HepG2 (cell line): Measurements from ENCODE around the gene OPRL1. TPM values are rescaled to one million over a fixed set of nuclear protein-coding genes. Genes with fewer than 3 reads are reported as not detected.

Experiments
- ARNTL ChIP-seq: sonication (generic); formaldehyde crosslinking; IDR thresholded peaks from 2 replicates; pipeline ENCODE4 v1.4.0; 2020; ENCODE audit warnings: mild to moderate bottlenecking, missing genetic modification reagents
- ASH2L ChIP-seq: fragments of 300-600, 200-600 bp; sonication (generic); IDR thresholded peaks from 2 replicates; pipeline ENCODE4 v1.7.0; 2017; ENCODE audit warnings: low read depth, mild to moderate bottlenecking, moderate library complexity, mixed read lengths, low read length; ENCODE audit not compliant: insufficient read length
- ATF7 ChIP-seq, 2 experiments: fragments of 450-650 bp in 1 of 2; sonication (generic) in 1 of 2; formaldehyde crosslinking in 1 of 2; IDR thresholded peaks; 2 replicates each; pipeline versions ENCODE4 v1.4.0 to v1.6.1; 2016 to 2020; ENCODE audit warnings: antibody characterized with exemption in 1 of 2, mild to moderate bottlenecking in 1 of 2, missing genetic modification reagents in 1 of 2
- ETV6 ChIP-seq: sonication (generic); formaldehyde crosslinking; conservative IDR thresholded peaks from 2 replicates; pipeline ENCODE4 v1.4.0; 2020; ENCODE audit warnings: missing genetic modification reagents
- EZH2 ChIP-seq: conservative IDR thresholded peaks from 2 replicates; pipeline ENCODE4 v1.6.1; 2012; ENCODE audit warnings: mild to moderate bottlenecking, low read depth, low read length, moderate library complexity
- HOXA7 ChIP-seq: sonication (generic); formaldehyde crosslinking; IDR thresholded peaks from 2 replicates; pipeline ENCODE4 v1.8.1; 2022; ENCODE audit warnings: mild to moderate bottlenecking, missing genetic modification reagents, moderate library complexity
- JDP2 ChIP-seq: sonication (generic); formaldehyde crosslinking; IDR thresholded peaks from 2 replicates; pipeline ENCODE4 v1.8.1; 2022; ENCODE audit warnings: missing genetic modification reagents, borderline replicate concordance
- KLF16 ChIP-seq, 2 experiments: sonication (generic) in 1 of 2; formaldehyde crosslinking in 1 of 2; IDR thresholded peaks; 2 replicates each; pipeline versions ENCODE4 v1.6.1 to v1.8.0; 2016 to 2023; ENCODE audit warnings: missing genetic modification reagents in 2 of 2, missing compliant biosample characterization in 1 of 2
- LBX2 ChIP-seq: sonication (generic); formaldehyde crosslinking; IDR thresholded peaks from 2 replicates; pipeline ENCODE4 v1.5.0; 2020; ENCODE audit warnings: missing genetic modification reagents, mild to moderate bottlenecking, borderline replicate concordance
- MYC ChIP-seq: sonication (generic); formaldehyde crosslinking; IDR thresholded peaks from 2 replicates; pipeline ENCODE4 v1.9.0; 2021; ENCODE audit warnings: missing genetic modification reagents, borderline replicate concordance
- SALL1 ChIP-seq: sonication (generic); formaldehyde crosslinking; IDR thresholded peaks from 2 replicates; pipeline ENCODE4 v1.8.0; 2022; ENCODE audit warnings: mild to moderate bottlenecking, missing genetic modification reagents
- ZC3H4 ChIP-seq: sonication (generic); formaldehyde crosslinking; IDR thresholded peaks from 2 replicates; pipeline ENCODE4 v1.4.0; 2020; ENCODE audit warnings: missing genetic modification reagents, borderline replicate concordance
- ZNF124 ChIP-seq: sonication (generic); formaldehyde crosslinking; IDR thresholded peaks from 2 replicates; pipeline ENCODE4 v1.4.0; 2020; ENCODE audit warnings: missing genetic modification reagents
- ZNF235 ChIP-seq: sonication (generic); formaldehyde crosslinking; IDR thresholded peaks from 2 replicates; pipeline ENCODE4 v1.8.1; 2023; ENCODE audit warnings: mild to moderate bottlenecking, missing genetic modification reagents, borderline replicate concordance
- ZNF644 ChIP-seq: IDR thresholded peaks from 2 replicates; pipeline ENCODE4 v1.6.1; 2016; ENCODE audit warnings: low read depth
- ZNF766 ChIP-seq: sonication (generic); formaldehyde crosslinking; IDR thresholded peaks from 2 replicates; pipeline ENCODE4 v1.5.0; 2020; ENCODE audit warnings: missing genetic modification reagents, borderline replicate concordance
- ZNF781 ChIP-seq: sonication (generic); formaldehyde crosslinking; IDR thresholded peaks from 2 replicates; pipeline ENCODE4 v1.5.1; 2020; ENCODE audit warnings: borderline replicate concordance, mild to moderate bottlenecking, missing genetic modification reagents; ENCODE audit errors: not compliant biosample characterization
- ZNF841 ChIP-seq: sonication (generic); formaldehyde crosslinking; IDR thresholded peaks from 2 replicates; pipeline ENCODE4 v1.8.1; 2023; ENCODE audit warnings: missing genetic modification reagents, borderline replicate concordance
- ZNF883 ChIP-seq: sonication (generic); formaldehyde crosslinking; IDR thresholded peaks from 2 replicates; pipeline ENCODE4 v1.5.1; 2020; ENCODE audit warnings: mild to moderate bottlenecking, missing genetic modification reagents; ENCODE audit errors: not compliant biosample characterization
- polyA plus RNA-seq, 8 experiments: library from polyadenylated mRNA; depleted of rRNA in 3 of 8; stranded (reverse) in 7 of 8; unstranded in 1 of 8; fragments of >200 nt; fragmentation: Illumina TruSeq in 4 of 8; extraction: Trizol in 4 of 8; gene quantifications; 2 replicates each; pipeline versions ENCODE4 v1.2.1 to v1.2.3, GENCODE V29; 2011 to 2016; ENCODE audit warnings: low read depth in 4 of 8, missing spikeins in 1 of 8, mixed read lengths in 1 of 8; ENCODE audit not compliant: insufficient read depth in 1 of 8
- total RNA-seq, 5 experiments: library from RNA; depleted of rRNA; stranded (reverse); fragments of >200 nt; fragmentation: Illumina TruSeq; extraction: Trizol; gene quantifications; 2 replicates each; pipeline ENCODE4 v1.2.3, GENCODE V29; 2016; ENCODE audit warnings: low read depth in 1 of 5
- TF ChIP-seq, protein P1 (sequence below): sonication (generic); formaldehyde crosslinking; IDR thresholded peaks from 2 replicates; pipeline ENCODE4 v1.9.0; 2021; ENCODE audit warnings: missing genetic modification reagents, borderline replicate concordance
- TF ChIP-seq, protein P2 (sequence below): sonication (generic); formaldehyde crosslinking; IDR thresholded peaks from 2 replicates; pipeline ENCODE4 v1.4.0; 2020; ENCODE audit warnings: missing genetic modification reagents, borderline replicate concordance
- TF ChIP-seq, protein P3 (sequence below): IDR thresholded peaks from 2 replicates; pipeline ENCODE4 v1.6.1; 2016; ENCODE audit warnings: missing genetic modification reagents, missing compliant biosample characterization

The OPRL1 gene
- total and polyA plus RNA-seq, 2 of the 13 experiments (the other 11 are each of a cell fraction or from before 2014, with no cell fraction given), result 0.35 to 0.71 TPM

GRCh38 chr20:64065062-64065973 is 14.6 kb upstream of the OPRL1 start (continued):
- TF ChIP-seq ZNF644 (CRISPR knock-in tag) (no peak), ZNF766 (no peak), ZNF235 (CRISPR knock-in tag) (no peak), LBX2 (CRISPR knock-in tag) (peak; percentile 80; the same call in 1 of the 2 replicates), HOXA7 (no peak), JDP2 (CRISPR knock-in tag) (no peak; the same call in 1 of the 2 replicates), ZNF883 (CRISPR knock-in tag) (peak; percentile 92), ASH2L (no peak), ZC3H4 (CRISPR knock-in tag) (no peak), MYC (CRISPR knock-in tag) (peak; percentile 89), EZH2 (no peak), ZNF841 (CRISPR knock-in tag) (0 out of 2 replicates have a peak, but pooled peaks have one; percentile 45), ZNF124 (CRISPR knock-in tag) (peak; percentile 46), ATF7 (IDR thresholded peaks at IDR 0.05) (no peak), ATF7 (CRISPR knock-in tag; IDR thresholded peaks at IDR 0.05) (0 out of 2 replicates have a peak, but pooled peaks have one; percentile 19), ZNF781 (CRISPR knock-in tag) (peak; percentile 63), ARNTL (peak; percentile 94), SALL1 (CRISPR knock-in tag) (peak; percentile 62), KLF16 (CRISPR knock-in tag; IDR thresholded peaks at IDR 0.05) (no peak), ETV6 (CRISPR knock-in tag) (peak; percentile 59; the same call in 1 of the 2 replicates)
- TF ChIP-seq, protein P1, sequence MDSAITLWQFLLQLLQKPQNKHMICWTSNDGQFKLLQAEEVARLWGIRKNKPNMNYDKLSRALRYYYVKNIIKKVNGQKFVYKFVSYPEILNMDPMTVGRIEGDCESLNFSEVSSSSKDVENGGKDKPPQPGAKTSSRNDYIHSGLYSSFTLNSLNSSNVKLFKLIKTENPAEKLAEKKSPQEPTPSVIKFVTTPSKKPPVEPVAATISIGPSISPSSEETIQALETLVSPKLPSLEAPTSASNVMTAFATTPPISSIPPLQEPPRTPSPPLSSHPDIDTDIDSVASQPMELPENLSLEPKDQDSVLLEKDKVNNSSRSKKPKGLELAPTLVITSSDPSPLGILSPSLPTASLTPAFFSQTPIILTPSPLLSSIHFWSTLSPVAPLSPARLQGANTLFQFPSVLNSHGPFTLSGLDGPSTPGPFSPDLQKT (CRISPR knock-in tag), result no peak
- TF ChIP-seq, protein P2, sequence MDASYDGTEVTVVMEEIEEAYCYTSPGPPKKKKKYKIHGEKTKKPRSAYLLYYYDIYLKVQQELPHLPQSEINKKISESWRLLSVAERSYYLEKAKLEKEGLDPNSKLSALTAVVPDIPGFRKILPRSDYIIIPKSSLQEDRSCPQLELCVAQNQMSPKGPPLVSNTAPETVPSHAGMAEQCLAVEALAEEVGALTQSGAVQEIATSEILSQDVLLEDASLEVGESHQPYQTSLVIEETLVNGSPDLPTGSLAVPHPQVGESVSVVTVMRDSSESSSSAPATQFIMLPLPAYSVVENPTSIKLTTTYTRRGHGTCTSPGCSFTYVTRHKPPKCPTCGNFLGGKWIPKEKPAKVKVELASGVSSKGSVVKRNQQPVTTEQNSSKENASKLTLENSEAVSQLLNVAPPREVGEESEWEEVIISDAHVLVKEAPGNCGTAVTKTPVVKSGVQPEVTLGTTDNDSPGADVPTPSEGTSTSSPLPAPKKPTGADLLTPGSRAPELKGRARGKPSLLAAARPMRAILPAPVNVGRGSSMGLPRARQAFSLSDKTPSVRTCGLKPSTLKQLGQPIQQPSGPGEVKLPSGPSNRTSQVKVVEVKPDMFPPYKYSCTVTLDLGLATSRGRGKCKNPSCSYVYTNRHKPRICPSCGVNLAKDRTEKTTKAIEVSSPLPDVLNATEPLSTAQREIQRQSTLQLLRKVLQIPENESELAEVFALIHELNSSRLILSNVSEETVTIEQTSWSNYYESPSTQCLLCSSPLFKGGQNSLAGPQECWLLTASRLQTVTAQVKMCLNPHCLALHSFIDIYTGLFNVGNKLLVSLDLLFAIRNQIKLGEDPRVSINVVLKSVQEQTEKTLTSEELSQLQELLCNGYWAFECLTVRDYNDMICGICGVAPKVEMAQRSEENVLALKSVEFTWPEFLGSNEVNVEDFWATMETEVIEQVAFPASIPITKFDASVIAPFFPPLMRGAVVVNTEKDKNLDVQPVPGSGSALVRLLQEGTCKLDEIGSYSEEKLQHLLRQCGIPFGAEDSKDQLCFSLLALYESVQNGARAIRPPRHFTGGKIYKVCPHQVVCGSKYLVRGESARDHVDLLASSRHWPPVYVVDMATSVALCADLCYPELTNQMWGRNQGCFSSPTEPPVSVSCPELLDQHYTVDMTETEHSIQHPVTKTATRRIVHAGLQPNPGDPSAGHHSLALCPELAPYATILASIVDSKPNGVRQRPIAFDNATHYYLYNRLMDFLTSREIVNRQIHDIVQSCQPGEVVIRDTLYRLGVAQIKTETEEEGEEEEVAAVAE (CRISPR knock-in tag), result peak; percentile 26; the same call in 1 of the 2 replicates
- TF ChIP-seq, protein P3, sequence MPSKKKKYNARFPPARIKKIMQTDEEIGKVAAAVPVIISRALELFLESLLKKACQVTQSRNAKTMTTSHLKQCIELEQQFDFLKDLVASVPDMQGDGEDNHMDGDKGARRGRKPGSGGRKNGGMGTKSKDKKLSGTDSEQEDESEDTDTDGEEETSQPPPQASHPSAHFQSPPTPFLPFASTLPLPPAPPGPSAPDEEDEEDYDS (CRISPR knock-in tag), result no peak; the same call in 1 of the 2 replicates
